ENCODE data around the gene P2RY14.

The P2RY14 gene

GRCh38 chr3:151216641-151217607 lies 61.4 kb downstream of the P2RY14 start:
- no peak for DNase-seq (ENCODE audit: low read depth)

GRCh38 chr3:151214459-151214858 lies 63.9 kb downstream of the P2RY14 start:
- no peak for DNase-seq (ENCODE audit: low read depth)

GRCh38 chr3:151213881-151214280 lies 64.5 kb downstream of the P2RY14 start:
- DNase-seq (ENCODE audit: low read depth) = no peak

GRCh38 chr3:151213151-151213550 lies 65.2 kb downstream of the P2RY14 start:
- DNase-seq (ENCODE audit: low read depth) = no peak

- no peak for DNase-seq (ENCODE audit: low read depth)
Observed at GRCh38 chr3:151210676-151211381, 67.5 kb downstream of the P2RY14 start.

- no peak for DNase-seq (ENCODE audit: low read depth)
Observed at GRCh38 chr3:151209654-151210053, 68.7 kb downstream of the P2RY14 start.

- DNase-seq (ENCODE audit: low read depth) = no peak
Observed at GRCh38 chr3:151206201-151206600, 72.1 kb downstream of the P2RY14 start.

- DNase-seq (ENCODE audit: low read depth) = no peak
Observed at GRCh38 chr3:151205482-151205881, 72.9 kb downstream of the P2RY14 start.

GRCh38 chr3:151204530-151205402 lies 73.6 kb downstream of the P2RY14 start:
- no peak for DNase-seq (ENCODE audit: low read depth)

- DNase-seq (ENCODE audit: low read depth) = peak; percentile 40
Observed at GRCh38 chr3:151203051-151203420, 75.3 kb downstream of the P2RY14 start, which contains the start of gene GPR171. Gene GPR171, minus strand, starts transcription at chr3:151203216. Its CDS starts 3,830 bp downstream, at chr3:151199386.

- no peak for DNase-seq (ENCODE audit: low read depth)
Observed at GRCh38 chr3:151201051-151201730, 77.2 kb downstream of the P2RY14 start.

- DNase-seq (ENCODE audit: low read depth) = no peak
Observed at GRCh38 chr3:151200586-151200985, 77.8 kb downstream of the P2RY14 start.

GRCh38 chr3:151199554-151200438 lies 78.5 kb downstream of the P2RY14 start:
- no peak for DNase-seq (ENCODE audit: low read depth)

- no peak for DNase-seq (ENCODE audit: low read depth)
Observed at GRCh38 chr3:151198849-151199248, 79.5 kb downstream of the P2RY14 start.

- DNase-seq (ENCODE audit: low read depth) = no peak
Observed at GRCh38 chr3:151197981-151198767, 80.2 kb downstream of the P2RY14 start.

- DNase-seq (ENCODE audit: low read depth) = no peak
Observed at GRCh38 chr3:151197228-151197627, 81.1 kb downstream of the P2RY14 start.

GRCh38 chr3:151196434-151196833 lies 81.9 kb downstream of the P2RY14 start:
- DNase-seq (ENCODE audit: low read depth) = no peak

GRCh38 chr3:151195826-151196225 lies 82.5 kb downstream of the P2RY14 start:
- no peak for DNase-seq (ENCODE audit: low read depth)

GRCh38 chr3:151192545-151192944 lies 85.8 kb downstream of the P2RY14 start:
- DNase-seq (ENCODE audit: low read depth) = no peak

- DNase-seq (ENCODE audit: low read depth) = no peak
Observed at GRCh38 chr3:151191095-151191494, 87.2 kb downstream of the P2RY14 start.
